Panc1 (cell line): ENCODE measurements around the gene ATP8B1. TPM values are rescaled to one million over a fixed set of nuclear protein-coding genes. Genes with fewer than 3 reads are reported as not detected.

Experiments
- ATAC-seq: fragments of 200-7000 bp; cut with Tn5 transposase; 2 replicates; pipeline ENCODE4 v1.9.1; 2020; ENCODE audit warnings: mild to moderate bottlenecking, moderate library complexity
- BruUV-seq: library from RNA; stranded (reverse); fragments of 400-500 nt; replicated peaks from 2 replicates; lab custom pipeline; 2021; lab: Mats Ljungman, UMichigan
- CTCF ChIA-PET: fragments of 300-600 bp; sonication (Branson Sonifier 250); formaldehyde crosslinking; loops from one replicate; lab custom pipeline; 2022; ENCODE audit warnings: antibody characterized with exemption; lab: Charles Lee
- POLR2A ChIA-PET: fragments of 300-600 bp; sonication (Branson Sonifier 250); formaldehyde crosslinking; loops from one replicate; lab custom pipeline; 2022; ENCODE audit warnings: antibody characterized with exemption; lab: Charles Lee
- DNase-seq: peaks from one replicate; pipeline ENCODE4 v3.0.0-alpha.2; 2010; ENCODE audit warnings: low read depth, low spot score
- H3K27ac ChIP-seq: 2 replicates; pipeline ENCODE4 v1.5.1; 2011; ENCODE audit warnings: mild to moderate bottlenecking, low read length, inconsistent platforms
- H3K27me3 ChIP-seq: fragments of 200-500 bp; sonication (Bioruptor generic); 2 replicates; pipeline ENCODE4 v1.6.0; 2014; ENCODE audit warnings: low read length, inconsistent platforms; ENCODE audit not compliant: control insufficient read depth, insufficient read depth
- H3K36me3 ChIP-seq: fragments of 200-500 bp; sonication (Bioruptor generic); 2 replicates; pipeline ENCODE4 v1.5.1; 2014; ENCODE audit warnings: inconsistent platforms, mild to moderate bottlenecking, low read length, moderate library complexity; ENCODE audit not compliant: control insufficient read depth, insufficient read depth
- H3K4me1 ChIP-seq: 2 replicates; pipeline ENCODE4 v1.5.1; 2011; ENCODE audit warnings: inconsistent platforms, mild to moderate bottlenecking, low read length, moderate library complexity; ENCODE audit not compliant: control insufficient read depth, insufficient read depth
- H3K4me3 ChIP-seq, 2 experiments: 2 replicates each; pipeline ENCODE4 v1.5.1; 2011 to 2012; ENCODE audit warnings: low read depth in 2 of 2, low read length in 2 of 2, mild to moderate bottlenecking in 2 of 2, inconsistent platforms in 1 of 2, moderate library complexity in 1 of 2
- H3K9me3 ChIP-seq: fragments of 200-500 bp; sonication (Bioruptor generic); 2 replicates; pipeline ENCODE4 v1.5.1; 2014; ENCODE audit warnings: low read depth, mild to moderate bottlenecking, inconsistent platforms, low read length, moderate library complexity; ENCODE audit not compliant: control insufficient read depth, insufficient read depth
- POLR2AphosphoS5 ChIP-seq: IDR thresholded peaks from 2 replicates; pipeline ENCODE4 v1.6.1; 2012; ENCODE audit warnings: mild to moderate bottlenecking, low read depth, low read length, moderate library complexity
- REST ChIP-seq, 2 experiments: IDR thresholded peaks; 2 replicates each; pipeline ENCODE4 v1.6.1; 2011 to 2012; ENCODE audit warnings: low read depth in 2 of 2, control low read depth in 1 of 2, low read length in 1 of 2, mild to moderate bottlenecking in 1 of 2, moderate library complexity in 1 of 2; ENCODE audit not compliant: insufficient read depth in 1 of 2
- SIN3A ChIP-seq: IDR thresholded peaks from 2 replicates; pipeline ENCODE4 v1.6.1; 2012; ENCODE audit warnings: low read depth, mild to moderate bottlenecking, low read length, moderate library complexity, borderline replicate concordance; ENCODE audit not compliant: insufficient read depth
- TCF7L2 ChIP-seq: IDR thresholded peaks from 2 replicates; pipeline ENCODE4 v1.6.1; 2011; ENCODE audit warnings: mild to moderate bottlenecking, low read depth, low read length, inconsistent platforms
- in situ Hi-C: cut with HindIII; loops from 2 replicates; pipeline ENCODE4 v1.10.0; 2016; ENCODE audit warnings: low sequenced_read_pairs, low pct_unique_long_range_greater_than_20kb
- intact Hi-C: fragments of 100-400 bp; cut with micrococcal nuclease; formaldehyde crosslinking; loops from one replicate; pipeline ENCODE4 v1.10.0; 2022; ENCODE audit not compliant: unreplicated experiment
- total RNA-seq: library from RNA; stranded (reverse); gene quantifications from one replicate; pipeline ENCODE4 v1.2.1, GENCODE V29; 2021; ENCODE audit not compliant: unreplicated experiment
- TF ChIP-seq, protein P1 (sequence below): fragments of 450-650 bp; IDR thresholded peaks from 2 replicates; pipeline ENCODE4 v1.5.1; 2017; ENCODE audit warnings: mild to moderate bottlenecking

The ATP8B1 gene
- total RNA-seq, 1 experiment from 2014 or later: 12.5 TPM

- no peaks in the 10 kb centered on the region for H3K27me3 ChIP-seq
- TF ChIP-seq REST (IDR thresholded peaks at IDR 0.05; ENCODE audit: insufficient read depth in 1 of 2, low read depth in 2 of 2, low read length in 1 of 2) (no peak), POLR2AphosphoS5 (no peak), SIN3A (no peak), TCF7L2 (no peak)
- TF ChIP-seq, protein P1, sequence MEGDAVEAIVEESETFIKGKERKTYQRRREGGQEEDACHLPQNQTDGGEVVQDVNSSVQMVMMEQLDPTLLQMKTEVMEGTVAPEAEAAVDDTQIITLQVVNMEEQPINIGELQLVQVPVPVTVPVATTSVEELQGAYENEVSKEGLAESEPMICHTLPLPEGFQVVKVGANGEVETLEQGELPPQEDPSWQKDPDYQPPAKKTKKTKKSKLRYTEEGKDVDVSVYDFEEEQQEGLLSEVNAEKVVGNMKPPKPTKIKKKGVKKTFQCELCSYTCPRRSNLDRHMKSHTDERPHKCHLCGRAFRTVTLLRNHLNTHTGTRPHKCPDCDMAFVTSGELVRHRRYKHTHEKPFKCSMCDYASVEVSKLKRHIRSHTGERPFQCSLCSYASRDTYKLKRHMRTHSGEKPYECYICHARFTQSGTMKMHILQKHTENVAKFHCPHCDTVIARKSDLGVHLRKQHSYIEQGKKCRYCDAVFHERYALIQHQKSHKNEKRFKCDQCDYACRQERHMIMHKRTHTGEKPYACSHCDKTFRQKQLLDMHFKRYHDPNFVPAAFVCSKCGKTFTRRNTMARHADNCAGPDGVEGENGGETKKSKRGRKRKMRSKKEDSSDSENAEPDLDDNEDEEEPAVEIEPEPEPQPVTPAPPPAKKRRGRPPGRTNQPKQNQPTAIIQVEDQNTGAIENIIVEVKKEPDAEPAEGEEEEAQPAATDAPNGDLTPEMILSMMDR: no peak
- CTCF ChIA-PET: no interaction called here
- peaks cover 15% of the 10 kb centered on the region for H3K36me3 ChIP-seq
- intact Hi-C loops (no loop called here), in situ Hi-C loops (no loop called here)
- H3K4me3 ChIP-seq: no peak overlapping the region
- no peaks in the 10 kb centered on the region for H3K9me3 ChIP-seq
- no peak for DNase-seq
- BruUV-seq: no TSS peak
- H3K27ac ChIP-seq: no peak overlapping the region
- peaks cover 9% of the 10 kb centered on the region; the same call in 1 of the 2 replicates for H3K4me1 ChIP-seq
- no peak for ATAC-seq
- POLR2A ChIA-PET: no interaction called here
Observed at GRCh38 chr18:57618910-57619309, 184.2 kb downstream of the ATP8B1 start.

DNA sequence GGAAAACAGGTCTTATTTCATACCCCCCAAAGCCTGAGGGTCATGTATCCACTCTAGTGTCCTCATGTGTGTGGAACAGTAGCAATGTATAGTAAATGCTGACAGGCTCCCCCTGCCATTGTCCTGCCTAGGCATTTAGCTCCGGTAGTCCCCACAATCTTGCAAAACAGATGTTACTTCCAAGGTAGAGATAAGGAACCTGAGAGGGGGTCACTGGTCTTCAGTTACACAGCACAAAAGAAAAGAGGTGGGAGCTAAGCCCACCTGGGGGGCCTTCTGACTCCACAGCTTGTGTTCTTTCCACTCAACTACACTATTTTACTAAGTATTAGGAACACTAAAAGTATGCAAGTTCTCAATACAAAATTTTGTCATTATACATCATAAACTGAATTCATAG, 199.2 kb downstream of the ATP8B1 start:
- no TSS peak for BruUV-seq
- in situ Hi-C loops: no loop called here

More for the DNA sequence above, 199.2 kb downstream of the ATP8B1 start:
- Histone ChIP-seq H3K4me1 (no peaks in the 10 kb centered on the region), H3K9me3 (no peaks in the 10 kb centered on the region), H3K27me3 (no peaks in the 10 kb centered on the region), H3K36me3 (peaks cover 35% of the 10 kb centered on the region), H3K27ac (no peak overlapping the region), H3K4me3 (no peak overlapping the region)
- no peak for TF ChIP-seq POLR2AphosphoS5
- TF ChIP-seq, protein P1: no peak
- TF ChIP-seq TCF7L2: no peak
- no peak for TF ChIP-seq REST (IDR thresholded peaks at IDR 0.05; ENCODE audit: insufficient read depth in 1 of 2, low read depth in 2 of 2, low read length in 1 of 2)
- no peak for TF ChIP-seq SIN3A
- POLR2A ChIA-PET: interaction anchor here (0.7 kb wide), 1 partner anchor 153 kb away, joined by 5 read pairs; no protein-coding TSS in a partner anchor
- CTCF ChIA-PET: no interaction called here
- no peak for DNase-seq
- no peak for ATAC-seq
- intact Hi-C loops: no loop called here
